Calu3 (cell line): Measurements from ENCODE around the gene REEP6. TPM values are rescaled to one million over a fixed set of nuclear protein-coding genes. Genes with fewer than 3 reads are reported as not detected.

ENCODE experiments used
- BruUV-seq: library from RNA; stranded (reverse); fragments of 400-500 nt; replicated peaks from 2 replicates; lab custom pipeline; 2021; lab: Mats Ljungman, UMichigan
- CTCF ChIA-PET: fragments of 300-600 bp; sonication (Branson Sonifier 250); formaldehyde crosslinking; loops from one replicate; lab custom pipeline; 2022; ENCODE audit warnings: antibody characterized with exemption; lab: Charles Lee
- DNase-seq: peaks from one replicate; pipeline ENCODE4 v3.0.0; 2022
- H3K27ac Mint-ChIP-seq: one replicate; pipeline ENCODE4 v1.8.0; 2022; ENCODE audit warnings: mixed read lengths; ENCODE audit not compliant: unreplicated experiment
- H3K27me3 Mint-ChIP-seq: one replicate; pipeline ENCODE4 v1.8.0; 2022; ENCODE audit warnings: mixed read lengths; ENCODE audit not compliant: unreplicated experiment
- H3K36me3 Mint-ChIP-seq: one replicate; pipeline ENCODE4 v1.8.0; 2022; ENCODE audit warnings: mild to moderate bottlenecking, moderate library complexity, mixed read lengths; ENCODE audit not compliant: insufficient read depth, unreplicated experiment
- H3K4me1 Mint-ChIP-seq: one replicate; pipeline ENCODE4 v1.8.0; 2022; ENCODE audit warnings: mild to moderate bottlenecking, low read depth, mixed read lengths; ENCODE audit not compliant: unreplicated experiment
- H3K4me3 Mint-ChIP-seq: one replicate; pipeline ENCODE4 v1.8.0; 2022; ENCODE audit warnings: mild to moderate bottlenecking, low read depth, moderate library complexity, mixed read lengths; ENCODE audit not compliant: unreplicated experiment
- H3K9me3 Mint-ChIP-seq: one replicate; pipeline ENCODE4 v1.8.0; 2022; ENCODE audit warnings: low read depth, mixed read lengths; ENCODE audit not compliant: unreplicated experiment
- intact Hi-C: fragments of 100-400 bp; cut with micrococcal nuclease; formaldehyde crosslinking; loops from one replicate; pipeline ENCODE4 v1.10.0; 2022; ENCODE audit not compliant: unreplicated experiment
- total RNA-seq: library from RNA; stranded (reverse); gene quantifications from 2 replicates; pipeline ENCODE4 v1.2.3, GENCODE V29; 2022
- TF ChIP-seq, protein P1 (sequence below): fragments of 200-600 bp; IDR thresholded peaks from one replicate; pipeline ENCODE4 v1.8.0; 2022; ENCODE audit warnings: antibody characterized with exemption; ENCODE audit not compliant: unreplicated experiment

Gene REEP6
- total RNA-seq, 1 experiment from 2014 or later: 13.9 TPM

DNA sequence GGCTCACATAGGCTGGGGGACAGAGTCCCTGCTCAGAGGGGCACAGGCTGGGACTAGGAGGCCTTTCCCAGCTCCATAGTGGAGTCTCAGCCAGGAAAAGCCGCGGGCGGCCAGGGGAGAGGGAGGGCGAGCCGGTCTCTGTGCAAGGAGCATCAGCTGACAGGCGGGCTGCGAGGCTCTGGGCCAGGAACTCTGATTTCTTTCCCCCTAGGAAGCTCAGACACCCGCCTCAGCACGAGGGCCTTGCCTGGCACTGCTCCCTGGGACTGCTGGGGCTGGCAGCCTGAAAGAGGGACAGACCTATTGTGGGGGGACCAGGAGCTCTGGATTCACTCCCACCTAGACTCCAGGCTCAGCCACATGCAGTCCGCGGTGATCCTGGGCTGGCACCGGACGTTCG lies 30.7 kb downstream of the REEP6 start:
- Mint-ChIP-seq H3K4me3 (no peak overlapping the region), H3K36me3 (no peaks in the 10 kb centered on the region), H3K27ac (no peak overlapping the region), H3K27me3 (peaks cover 29% of the 10 kb centered on the region), H3K9me3 (no peaks in the 10 kb centered on the region), H3K4me1 (peaks cover 6% of the 10 kb centered on the region)
- BruUV-seq: no TSS peak
- CTCF ChIA-PET: interaction anchor here (0.6 kb wide), 1 partner anchor 290 kb away, joined by 5 read pairs; no protein-coding TSS in a partner anchor
- DNase-seq: no peak
- intact Hi-C loops: no loop called here
- TF ChIP-seq, protein P1, sequence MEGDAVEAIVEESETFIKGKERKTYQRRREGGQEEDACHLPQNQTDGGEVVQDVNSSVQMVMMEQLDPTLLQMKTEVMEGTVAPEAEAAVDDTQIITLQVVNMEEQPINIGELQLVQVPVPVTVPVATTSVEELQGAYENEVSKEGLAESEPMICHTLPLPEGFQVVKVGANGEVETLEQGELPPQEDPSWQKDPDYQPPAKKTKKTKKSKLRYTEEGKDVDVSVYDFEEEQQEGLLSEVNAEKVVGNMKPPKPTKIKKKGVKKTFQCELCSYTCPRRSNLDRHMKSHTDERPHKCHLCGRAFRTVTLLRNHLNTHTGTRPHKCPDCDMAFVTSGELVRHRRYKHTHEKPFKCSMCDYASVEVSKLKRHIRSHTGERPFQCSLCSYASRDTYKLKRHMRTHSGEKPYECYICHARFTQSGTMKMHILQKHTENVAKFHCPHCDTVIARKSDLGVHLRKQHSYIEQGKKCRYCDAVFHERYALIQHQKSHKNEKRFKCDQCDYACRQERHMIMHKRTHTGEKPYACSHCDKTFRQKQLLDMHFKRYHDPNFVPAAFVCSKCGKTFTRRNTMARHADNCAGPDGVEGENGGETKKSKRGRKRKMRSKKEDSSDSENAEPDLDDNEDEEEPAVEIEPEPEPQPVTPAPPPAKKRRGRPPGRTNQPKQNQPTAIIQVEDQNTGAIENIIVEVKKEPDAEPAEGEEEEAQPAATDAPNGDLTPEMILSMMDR: no peak

DNA sequence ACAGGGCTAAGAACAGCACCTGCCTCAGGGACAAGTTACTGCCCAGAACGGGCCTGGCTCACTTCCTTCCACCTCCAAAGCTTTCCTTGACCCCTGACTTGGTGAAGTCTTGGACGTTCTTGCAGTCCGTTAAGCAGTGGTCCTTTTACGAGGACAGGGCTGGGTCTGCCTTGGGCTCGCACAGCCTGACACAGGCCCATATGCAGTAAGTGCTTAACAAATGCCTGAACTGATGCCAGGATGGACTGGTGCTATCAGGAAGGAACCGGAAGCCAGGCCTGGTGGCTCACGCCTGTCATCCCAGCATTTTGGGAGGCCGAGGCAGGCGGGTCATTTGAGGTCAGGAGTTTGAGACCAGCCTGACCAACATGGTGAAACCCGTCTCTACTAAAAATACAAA lies 31.1 kb downstream of the REEP6 start:
- Mint-ChIP-seq H3K36me3 (no peaks in the 10 kb centered on the region), H3K4me3 (no peak overlapping the region), H3K4me1 (peaks cover 7% of the 10 kb centered on the region), H3K27ac (no peak overlapping the region), H3K9me3 (no peaks in the 10 kb centered on the region), H3K27me3 (peaks cover 33% of the 10 kb centered on the region)
- BruUV-seq: no TSS peak
- CTCF ChIA-PET: interaction anchor here (0.6 kb wide), 1 partner anchor 289 kb away, joined by 5 read pairs; no protein-coding TSS in a partner anchor
- DNase-seq: no peak
- TF ChIP-seq, protein P1: no peak
- intact Hi-C loops: no loop called here

DNA sequence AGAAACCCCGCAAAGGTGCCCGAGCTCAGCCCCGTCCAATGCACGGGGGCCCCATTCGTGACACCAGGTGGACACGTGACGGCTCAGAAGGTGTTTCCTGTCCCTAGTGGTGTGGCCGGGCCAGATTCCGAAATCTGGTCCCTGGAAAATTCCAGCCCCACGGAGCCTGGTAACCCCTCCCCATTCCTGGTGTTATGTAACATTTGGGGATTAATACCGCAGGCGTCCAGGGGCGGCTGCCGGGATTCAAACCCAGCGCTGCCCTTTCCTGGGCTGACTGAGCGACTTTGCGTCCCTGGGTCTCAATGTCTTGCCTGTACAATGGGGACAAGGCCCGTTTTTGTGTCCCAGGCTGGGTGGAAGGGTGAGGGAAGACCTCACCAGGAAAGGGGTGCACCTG lies 31.9 kb downstream of the REEP6 start:
- CTCF ChIA-PET: no interaction called here

DNA sequence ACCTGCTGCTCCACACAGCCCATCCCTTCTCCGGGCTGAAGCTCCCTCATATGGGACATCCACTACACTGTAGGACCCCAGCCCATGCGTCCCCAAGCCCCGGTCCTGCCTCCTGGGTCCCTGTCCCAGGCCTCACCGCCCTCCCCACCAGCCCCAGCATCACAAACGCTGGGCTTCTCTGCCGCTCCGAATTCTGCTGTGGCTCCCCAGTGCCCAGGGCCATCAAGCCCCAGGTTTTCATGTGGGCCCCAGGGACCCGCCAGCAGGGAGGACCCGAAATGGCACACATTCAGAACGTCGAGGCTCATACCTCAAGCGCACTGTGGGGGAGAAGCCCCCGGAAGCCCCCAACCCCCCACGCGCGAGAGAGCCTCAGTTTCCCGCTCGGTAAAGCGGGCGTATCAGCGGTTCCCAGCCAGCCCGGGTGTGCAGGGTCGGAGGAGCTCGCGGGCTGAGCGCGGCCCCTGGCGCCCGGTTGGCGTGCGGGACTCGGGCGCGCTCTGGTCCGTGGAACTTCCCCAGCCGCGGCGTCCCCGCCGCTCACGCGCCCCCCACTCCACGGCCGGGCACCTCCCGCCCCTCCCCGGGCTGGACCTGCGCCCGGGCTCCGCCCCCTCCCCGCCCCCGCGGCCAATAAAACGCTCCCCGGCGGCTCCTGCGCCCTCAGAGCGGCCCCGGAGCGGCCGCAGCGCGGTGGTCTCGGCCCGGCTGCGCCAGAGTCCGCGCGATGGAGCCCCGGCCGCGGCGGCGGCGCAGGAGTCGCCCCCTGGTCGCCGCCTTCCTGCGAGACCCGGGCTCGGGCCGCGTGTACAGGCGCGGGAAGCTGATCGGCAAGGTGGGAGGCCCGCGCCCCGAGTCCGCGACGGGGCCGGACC lies 32.7 kb downstream of the REEP6 start, which contains the start of gene PLK5:
PLK5 (plus strand) TSS at position 666 of the 875 bp plus-strand sequence. CDS start 2,920 bp downstream, outside the sequence.
- CTCF ChIA-PET: no interaction called here
- intact Hi-C loops: no loop called here
- no peak for DNase-seq
- H3K27me3 Mint-ChIP-seq: peaks cover 44% of the 10 kb centered on the region
- no peaks in the 10 kb centered on the region for H3K36me3 Mint-ChIP-seq
- H3K4me1 Mint-ChIP-seq: peaks cover 7% of the 10 kb centered on the region
- no peak within 1 kb of the TSS for H3K4me3 Mint-ChIP-seq
- TF ChIP-seq, protein P1: no peak
- no TSS peak for BruUV-seq
- H3K9me3 Mint-ChIP-seq: no peaks in the 10 kb centered on the region
- H3K27ac Mint-ChIP-seq: no peak within 1 kb of the TSS

More for the DNA sequence above, 31.9 kb downstream of the REEP6 start:
- intact Hi-C loops: no loop called here
- Mint-ChIP-seq H3K27ac (no peak overlapping the region), H3K36me3 (no peaks in the 10 kb centered on the region), H3K4me3 (no peak overlapping the region), H3K4me1 (peaks cover 7% of the 10 kb centered on the region), H3K9me3 (no peaks in the 10 kb centered on the region), H3K27me3 (peaks cover 41% of the 10 kb centered on the region)
- no peak for DNase-seq
- BruUV-seq: no TSS peak
- TF ChIP-seq, protein P1: no peak
